Upper lobe of right lung (tissue), 1 donor: Measurements from ENCODE around the gene PKD1. TPM values are rescaled to one million over a fixed set of nuclear protein-coding genes. Genes with fewer than 3 reads are reported as not detected.

ENCODE experiments used
- ATAC-seq: fragments of 200-7000 bp; cut with Tn5 transposase; one replicate; pipeline ENCODE4 v1.9.1; 2020; ENCODE audit warnings: mild to moderate bottlenecking, moderate library complexity
- DNase-seq: peaks from one replicate; pipeline ENCODE4 v3.0.0-alpha.2; 2020
- H3K27ac ChIP-seq: fragments of 200-600 bp; one replicate; pipeline ENCODE4 v1.8.0; 2022
- H3K27me3 ChIP-seq: fragments of 200-600 bp; one replicate; pipeline ENCODE4 v1.8.0; 2022; ENCODE audit warnings: mild to moderate bottlenecking
- H3K36me3 ChIP-seq: fragments of 200-600 bp; one replicate; pipeline ENCODE4 v1.8.0; 2022
- H3K4me1 ChIP-seq: fragments of 200-600 bp; one replicate; pipeline ENCODE4 v1.8.0; 2022
- H3K4me3 ChIP-seq: fragments of 200-600 bp; one replicate; pipeline ENCODE4 v1.8.0; 2022; ENCODE audit warnings: mild to moderate bottlenecking
- H3K9me3 ChIP-seq: fragments of 200-600 bp; one replicate; pipeline ENCODE4 v1.8.0; 2022
- CTCF ChIP-seq: fragments of 200-600 bp; IDR thresholded peaks from one replicate; pipeline ENCODE4 v1.8.0; 2022; ENCODE audit warnings: antibody characterized with exemption
- intact Hi-C: fragments of 100-400 bp; cut with DNase I; formaldehyde crosslinking; loops from one replicate; pipeline ENCODE4 v1.11.0; 2022
- total RNA-seq: library from RNA; stranded (reverse); fragmentation: NEBNext Ultra II Directional; extraction: Animal tissue kit (Norgen Biotek cat#: 25700); gene quantifications from one replicate; pipeline ENCODE4 v1.2.1, GENCODE V29; 2021
- donor health status: DM: no; HTN: yes; CAD: no; lungs with severe emphysema.

The PKD1 gene
- total RNA-seq, 1 donor from 2014 or later = 84.8 TPM

- Histone ChIP-seq H3K36me3 (peaks cover 87% of the 10 kb centered on the region), H3K9me3 (no peaks in the 10 kb centered on the region), H3K4me1 (peaks cover 8% of the 10 kb centered on the region), H3K27me3 (no peaks in the 10 kb centered on the region), H3K27ac (no peak overlapping the region), H3K4me3 (no peak overlapping the region)
- TF ChIP-seq CTCF = no peak
- intact Hi-C loops = no loop called here
- ATAC-seq (no peak), DNase-seq (no peak)
Observed at GRCh38 chr16:2083876-2084780, 51.6 kb downstream of the PKD1 start.

GRCh38 chr16:2083409-2083808, 52.3 kb downstream of the PKD1 start:
- Histone ChIP-seq H3K4me1 (peaks cover 8% of the 10 kb centered on the region), H3K27ac (no peak overlapping the region), H3K27me3 (no peaks in the 10 kb centered on the region), H3K9me3 (no peaks in the 10 kb centered on the region), H3K36me3 (peaks cover 86% of the 10 kb centered on the region), H3K4me3 (no peak overlapping the region)
- DNase-seq = no peak
- no peak for TF ChIP-seq CTCF
- no peak for ATAC-seq
- intact Hi-C loops = no loop called here

- H3K4me3 ChIP-seq = no peak overlapping the region
- ATAC-seq = no peak
- no peak overlapping the region for H3K27ac ChIP-seq
- intact Hi-C loops = no loop called here
- H3K36me3 ChIP-seq = peaks cover 83% of the 10 kb centered on the region
- peaks cover 8% of the 10 kb centered on the region for H3K4me1 ChIP-seq
- no peaks in the 10 kb centered on the region for H3K9me3 ChIP-seq
- TF ChIP-seq CTCF = no peak
- DNase-seq = no peak
- H3K27me3 ChIP-seq = no peaks in the 10 kb centered on the region
Observed at GRCh38 chr16:2082983-2083364, 52.7 kb downstream of the PKD1 start.

GRCh38 chr16:2082171-2082982, 53.3 kb downstream of the PKD1 start:
- Histone ChIP-seq H3K9me3 (no peaks in the 10 kb centered on the region), H3K27ac (no peak overlapping the region), H3K36me3 (peaks cover 80% of the 10 kb centered on the region), H3K4me1 (peaks cover 8% of the 10 kb centered on the region), H3K27me3 (no peaks in the 10 kb centered on the region), H3K4me3 (no peak overlapping the region)
- ATAC-seq (peak; percentile 1), DNase-seq (no peak)
- TF ChIP-seq CTCF = no peak
- intact Hi-C loops = no loop called here

GRCh38 chr16:2081201-2082084, 54.3 kb downstream of the PKD1 start:
- Histone ChIP-seq H3K4me3 (no peak overlapping the region), H3K4me1 (peaks cover 8% of the 10 kb centered on the region), H3K9me3 (no peaks in the 10 kb centered on the region), H3K27ac (no peak overlapping the region), H3K36me3 (peaks cover 82% of the 10 kb centered on the region), H3K27me3 (no peaks in the 10 kb centered on the region)
- intact Hi-C loops = no loop called here
- DNase-seq (no peak), ATAC-seq (peak; percentile 4)
- TF ChIP-seq CTCF = no peak
